Stimulated activated CD8-positive, alpha-beta memory T cell treated with anti-CD3 and anti-CD28 coated beads, Interleukin-4, amount 100 ng/mL, for 48 hours (primary cell): Measurements from ENCODE around the gene ATG5.

Experiments used
- DNase-seq: peaks from one replicate; pipeline ENCODE4 v3.0.0-alpha.2; 2020

The ATG5 gene

DNA sequence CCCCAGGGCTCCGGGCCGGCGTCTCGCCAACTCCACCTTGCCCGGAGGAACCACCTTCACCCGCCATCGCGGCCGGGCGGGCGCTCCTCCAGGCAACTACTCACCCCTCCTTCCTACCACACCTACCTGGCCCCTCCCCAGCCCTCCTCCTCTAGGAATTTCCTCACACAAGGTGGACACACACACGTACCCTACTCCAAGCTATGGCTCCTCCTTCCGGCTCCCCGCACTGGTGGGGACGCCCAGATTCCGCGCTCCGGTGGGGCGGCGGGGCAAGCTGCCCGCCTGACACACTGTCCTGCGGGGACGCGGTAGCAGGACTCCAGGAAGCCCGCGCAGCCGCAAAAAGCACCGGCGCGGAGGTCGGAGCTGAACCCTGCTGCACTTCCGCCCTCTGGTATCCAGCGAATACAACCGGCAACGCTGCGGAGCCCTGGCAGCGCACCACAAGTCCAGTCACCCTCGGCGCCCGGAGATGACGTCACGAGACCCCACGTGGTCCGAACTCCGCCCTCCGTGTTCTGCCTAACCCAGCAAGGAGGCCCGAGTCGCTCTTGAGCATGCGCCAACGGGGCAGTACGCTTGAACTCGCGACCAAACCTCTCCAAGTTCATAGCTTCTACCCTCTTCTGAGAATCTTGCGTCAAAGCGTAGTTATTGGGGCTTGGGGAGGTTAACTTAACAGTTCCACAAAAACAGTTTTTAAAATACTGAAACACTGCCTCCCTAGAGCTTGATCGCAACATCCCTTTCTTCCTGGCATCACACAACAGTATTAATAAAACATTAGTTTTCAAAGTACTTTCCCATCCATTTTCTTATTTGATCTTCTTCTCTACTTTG lies at the start of gene ATG5:
Gene ATG5 (minus strand): TSS at position 425 of the 843 bp plus-strand sequence. CDS start 9,552 bp downstream, outside the sequence.
- peak; percentile 100 for DNase-seq

DNA sequence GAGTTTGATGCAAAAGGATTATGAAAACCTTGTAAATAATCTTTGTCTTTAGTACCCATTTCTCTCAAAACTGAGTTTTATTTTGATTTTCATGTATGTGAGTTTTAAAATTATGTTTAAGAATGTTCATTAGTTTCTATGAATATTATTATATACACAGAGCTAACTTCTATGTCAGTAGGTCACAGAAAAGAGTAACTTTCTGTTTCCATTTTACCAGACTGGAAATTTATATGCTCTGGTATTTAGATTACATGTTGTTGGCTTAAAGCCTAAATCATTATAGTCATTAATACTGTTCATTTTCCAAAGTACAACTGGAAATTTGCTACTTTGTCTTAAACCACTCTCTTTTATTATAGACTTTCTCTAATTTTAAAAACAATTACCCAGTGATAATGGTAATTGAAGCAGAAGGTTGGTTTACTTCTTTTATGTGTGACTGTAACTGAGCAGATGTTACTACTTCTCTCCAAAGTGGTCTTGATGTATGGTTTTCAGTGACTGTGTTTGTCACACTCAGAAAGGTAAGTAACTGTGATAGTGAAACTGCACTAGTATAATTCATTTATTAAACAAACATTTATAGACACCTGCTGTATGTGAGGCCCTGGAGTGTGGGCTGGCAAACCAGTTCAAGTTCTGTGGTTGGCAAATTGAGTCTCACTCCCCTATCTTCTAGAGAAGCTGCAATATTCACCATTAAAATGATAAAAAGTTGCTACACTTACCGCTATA lies 48.1 kb upstream of the ATG5 start:
- DNase-seq, result no peak

DNA sequence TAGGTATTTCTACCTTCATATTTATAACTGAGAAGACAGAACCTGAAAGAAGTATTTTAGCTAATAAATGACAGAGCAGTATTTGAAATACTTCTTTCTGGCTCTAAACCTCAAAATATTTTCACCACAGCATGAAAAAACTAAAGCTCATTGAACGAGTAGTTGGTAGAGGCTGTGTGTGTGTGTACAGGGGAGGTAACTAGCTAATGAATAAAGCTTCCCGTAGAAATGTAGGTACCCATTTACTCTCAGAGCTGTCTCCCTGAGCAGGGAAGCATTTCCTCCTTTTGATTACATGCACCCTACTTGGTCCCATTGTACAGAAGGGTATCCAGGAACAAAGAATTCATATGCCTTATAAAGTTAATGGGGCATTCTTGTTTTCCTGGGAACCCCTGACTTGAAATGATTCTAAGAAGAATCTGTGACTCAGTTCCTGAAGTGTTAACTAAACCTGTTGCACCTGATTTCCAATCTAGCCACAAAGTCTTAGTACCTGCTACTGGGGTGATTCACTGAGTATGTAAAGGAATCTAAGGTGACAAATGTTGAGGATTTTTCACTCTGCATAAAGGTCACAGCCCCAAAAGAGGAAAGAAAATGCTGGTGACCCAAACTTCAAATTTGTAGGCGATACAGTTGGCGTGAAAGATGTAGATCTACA lies 47.4 kb upstream of the ATG5 start:
- DNase-seq, result no peak

DNA sequence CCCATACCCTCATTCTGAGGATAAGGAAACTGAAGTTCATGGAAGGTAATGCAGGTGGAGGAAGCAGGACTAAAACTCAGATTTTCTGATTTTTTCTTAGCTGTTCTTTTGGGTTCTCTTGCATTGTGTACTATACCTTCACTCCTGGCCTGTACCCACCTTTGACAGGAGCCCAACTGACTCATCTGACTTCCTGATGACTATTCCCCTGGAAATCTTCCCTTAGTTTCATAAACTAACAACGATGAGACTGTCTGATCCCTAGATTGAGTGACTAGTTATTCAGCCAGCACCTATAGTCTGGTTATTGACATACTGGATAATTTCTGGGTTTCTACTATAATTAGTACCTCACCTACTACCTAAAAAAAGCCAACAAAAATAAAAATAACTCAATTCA lies 45.1 kb upstream of the ATG5 start:
- DNase-seq, result no peak

DNA sequence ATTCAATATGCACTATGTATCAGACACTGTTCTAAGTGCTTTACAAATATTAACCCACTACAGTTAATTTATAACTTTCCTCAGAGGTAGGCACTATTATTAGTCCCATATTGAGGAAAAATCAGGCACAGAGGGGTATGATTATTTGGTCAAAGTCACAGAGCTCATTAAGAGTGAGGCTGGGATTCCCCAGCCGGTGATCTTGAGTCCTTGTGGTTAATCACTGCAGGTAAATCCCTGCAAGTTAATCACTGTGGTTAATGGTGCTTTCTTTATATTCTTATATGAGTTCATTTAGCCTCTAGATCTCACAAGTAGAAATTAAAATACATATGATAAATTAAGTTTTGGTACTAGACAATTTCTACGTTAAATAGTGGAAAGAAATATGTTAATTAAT lies 44.2 kb upstream of the ATG5 start:
- DNase-seq, result no peak

DNA sequence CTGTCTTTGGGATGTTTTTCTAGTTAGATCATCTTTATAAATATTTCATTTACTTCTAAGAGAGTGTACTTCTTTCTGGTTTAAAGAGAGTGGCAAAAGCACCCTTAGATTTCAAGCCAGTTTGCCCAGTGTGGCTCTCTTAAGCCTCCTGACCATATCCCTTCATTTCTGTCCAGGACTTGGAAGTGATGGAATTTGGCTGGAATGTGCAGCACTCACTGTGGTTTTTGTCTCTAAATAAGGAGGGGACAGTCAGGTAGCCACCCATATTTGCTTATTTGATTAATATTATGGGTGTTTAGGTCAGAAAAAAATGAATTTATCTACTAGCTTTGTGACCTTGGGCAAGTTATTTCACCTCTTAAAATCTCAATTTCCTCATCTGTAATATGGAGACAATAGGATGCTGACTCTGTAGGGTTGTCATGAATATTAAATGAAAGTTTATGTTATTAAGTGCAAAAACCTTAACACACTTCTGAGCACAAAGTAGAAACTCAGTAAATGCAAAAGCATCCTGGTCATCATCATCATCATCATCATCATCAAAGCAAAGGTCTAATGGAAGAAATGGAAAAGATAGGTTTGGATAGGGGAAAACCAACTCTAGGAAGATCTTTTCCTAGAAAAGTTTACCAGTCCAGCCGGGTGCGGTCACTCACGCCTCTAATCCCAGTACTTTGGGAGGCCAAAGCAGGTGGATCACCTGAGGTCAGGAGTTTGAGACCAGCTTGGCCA lies 38.0 kb upstream of the ATG5 start:
- DNase-seq, result no peak

DNA sequence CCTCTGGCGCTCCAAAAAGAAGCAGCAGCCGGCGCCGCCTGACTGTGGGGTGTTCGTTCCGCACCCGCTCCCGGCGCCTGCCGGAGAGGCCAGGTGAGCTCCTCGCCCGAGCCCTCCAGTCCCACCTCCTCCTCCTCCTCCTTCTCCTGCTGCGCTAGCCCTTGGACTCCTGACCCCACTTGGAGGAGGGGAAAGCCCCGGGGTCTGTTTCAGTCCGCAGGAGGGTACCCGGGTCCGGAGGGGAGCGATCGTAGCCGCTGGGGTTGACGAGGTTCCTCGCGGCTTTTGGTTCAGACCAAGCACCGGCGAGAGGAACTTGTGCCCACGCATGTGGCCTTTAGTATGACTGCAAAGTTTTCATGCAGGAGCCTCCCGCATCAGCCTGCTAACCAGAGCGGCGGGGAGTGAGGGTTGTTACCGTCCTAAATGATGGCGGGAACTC lies 35.5 kb upstream of the ATG5 start:
- DNase-seq, result peak; percentile 60

DNA sequence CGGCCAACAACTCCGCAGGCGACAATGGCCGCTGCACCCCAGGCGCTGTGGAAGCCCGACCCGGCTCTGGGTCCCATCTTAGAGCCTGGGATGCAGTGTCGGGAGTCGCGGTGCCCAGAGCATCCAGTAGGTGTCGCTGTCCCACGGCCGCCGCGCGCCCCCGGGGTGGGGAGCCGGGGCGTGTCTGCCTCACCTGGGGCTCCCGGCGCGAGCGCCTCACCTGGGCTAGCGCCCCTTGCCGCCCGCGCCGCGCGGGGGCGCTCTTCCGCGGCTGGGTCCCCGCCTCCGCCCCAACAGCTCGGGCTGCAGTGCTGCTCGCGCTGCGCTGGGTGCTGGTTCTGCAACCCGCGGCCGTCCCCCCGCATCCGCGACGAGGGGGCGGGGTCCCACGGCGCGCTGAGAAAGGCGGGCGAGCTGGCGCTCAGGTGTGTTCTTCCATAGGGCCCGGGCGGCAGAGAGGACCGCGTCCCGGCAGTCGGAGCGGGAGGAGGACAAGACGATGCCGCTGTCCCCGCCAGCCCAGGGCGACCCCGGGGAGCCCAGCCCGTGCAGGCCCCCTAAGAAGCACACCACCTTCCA lies 34.9 kb upstream of the ATG5 start, which contains the start of gene CRYBG1:
Gene CRYBG1 (plus strand): TSS at position 308 of the 579 bp plus-strand sequence. CDS start 192 bp downstream, at position 500.
- peak; percentile 87 for DNase-seq

DNA sequence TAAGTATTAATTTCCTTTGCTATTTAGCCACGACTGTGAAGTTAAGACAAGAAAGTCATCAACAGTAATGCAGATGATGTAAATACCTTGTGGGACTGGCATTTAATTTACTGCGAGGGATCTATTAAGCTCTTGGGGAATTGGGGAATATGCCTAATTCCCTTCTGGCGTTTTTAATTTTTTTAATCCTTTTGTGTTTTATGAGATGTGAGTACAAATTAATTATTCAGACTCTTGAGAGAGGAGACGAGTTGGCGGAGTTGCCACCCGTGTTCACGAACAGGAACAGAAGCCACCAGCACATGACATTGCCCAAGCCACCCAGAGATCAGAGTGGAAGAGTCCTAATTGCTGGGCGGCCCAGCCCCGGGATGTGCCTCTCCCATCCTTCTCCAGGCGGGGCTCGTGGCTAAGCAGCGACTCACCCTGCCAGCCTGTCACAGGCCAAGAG lies 34.4 kb upstream of the ATG5 start:
- DNase-seq, result no peak

DNA sequence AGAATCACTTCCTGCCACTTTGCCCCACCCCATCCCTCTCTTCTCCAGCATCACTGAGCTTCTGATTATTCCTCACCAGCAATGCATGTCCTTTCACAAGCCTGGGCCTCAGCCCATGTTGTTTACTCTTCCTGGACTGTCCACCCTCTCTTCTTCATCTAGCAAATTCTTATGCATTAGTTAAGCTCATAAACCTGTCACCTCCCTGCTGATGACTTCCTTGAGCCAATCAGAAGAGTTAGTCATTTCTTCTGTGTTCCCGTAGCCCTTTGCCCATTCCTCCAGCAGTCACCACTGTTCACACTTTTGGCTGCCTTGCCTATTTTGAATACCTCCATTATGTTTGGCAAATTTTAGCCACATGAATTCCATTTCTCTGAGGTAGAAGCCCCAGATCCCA lies 30.8 kb upstream of the ATG5 start:
- DNase-seq, result no peak

DNA sequence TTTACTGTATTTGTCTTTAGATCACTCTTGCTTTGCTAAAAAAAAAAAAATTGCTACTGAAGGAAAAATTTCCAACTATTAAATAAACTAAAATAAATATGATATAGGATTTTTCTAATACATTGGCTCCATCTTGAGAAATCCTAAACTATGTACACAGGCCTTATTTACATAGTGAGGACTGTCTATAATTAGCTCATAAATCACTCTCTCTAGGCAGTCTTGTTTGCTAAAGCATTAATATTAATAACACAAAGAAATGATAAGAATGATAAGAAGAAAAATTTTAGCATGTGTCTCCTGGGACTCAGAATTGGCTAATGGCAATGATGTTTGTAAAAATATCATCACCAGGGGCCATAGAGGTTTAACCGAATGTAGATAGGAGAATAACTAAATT lies 21.7 kb upstream of the ATG5 start:
- no peak for DNase-seq

DNA sequence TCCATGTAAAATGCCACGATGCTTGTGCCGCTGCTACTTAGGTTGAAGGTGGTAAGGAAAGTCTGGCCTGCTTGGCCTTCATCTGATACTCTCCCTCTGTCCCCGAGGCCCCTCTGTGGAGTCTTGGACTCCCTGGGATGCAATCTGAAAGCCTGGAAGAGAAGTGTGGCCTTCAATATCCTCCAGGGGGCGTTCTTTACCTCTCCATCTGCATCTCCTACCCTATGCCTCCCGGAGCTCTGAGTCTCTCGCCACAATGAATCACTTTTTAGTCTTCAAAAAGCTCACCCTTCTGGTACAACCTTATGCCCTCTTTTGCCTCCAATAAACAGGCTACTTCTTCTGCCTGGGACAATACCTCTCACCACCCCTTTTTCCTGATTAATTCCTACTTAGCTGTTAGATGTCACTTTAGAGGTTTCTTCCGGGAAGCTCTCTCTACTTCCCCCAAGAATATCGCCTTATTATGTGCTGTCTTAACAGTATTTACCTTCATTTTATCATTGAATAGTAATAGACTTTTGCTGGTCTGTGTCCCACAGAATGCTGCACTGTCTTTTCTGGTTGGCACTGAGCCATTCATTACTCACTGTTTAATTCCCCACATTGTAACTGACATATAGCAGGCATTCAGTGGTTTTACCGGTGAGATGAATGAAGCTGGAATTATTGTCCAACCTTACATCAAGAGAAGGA lies 13.9 kb upstream of the ATG5 start:
- peak; percentile 53 for DNase-seq

DNA sequence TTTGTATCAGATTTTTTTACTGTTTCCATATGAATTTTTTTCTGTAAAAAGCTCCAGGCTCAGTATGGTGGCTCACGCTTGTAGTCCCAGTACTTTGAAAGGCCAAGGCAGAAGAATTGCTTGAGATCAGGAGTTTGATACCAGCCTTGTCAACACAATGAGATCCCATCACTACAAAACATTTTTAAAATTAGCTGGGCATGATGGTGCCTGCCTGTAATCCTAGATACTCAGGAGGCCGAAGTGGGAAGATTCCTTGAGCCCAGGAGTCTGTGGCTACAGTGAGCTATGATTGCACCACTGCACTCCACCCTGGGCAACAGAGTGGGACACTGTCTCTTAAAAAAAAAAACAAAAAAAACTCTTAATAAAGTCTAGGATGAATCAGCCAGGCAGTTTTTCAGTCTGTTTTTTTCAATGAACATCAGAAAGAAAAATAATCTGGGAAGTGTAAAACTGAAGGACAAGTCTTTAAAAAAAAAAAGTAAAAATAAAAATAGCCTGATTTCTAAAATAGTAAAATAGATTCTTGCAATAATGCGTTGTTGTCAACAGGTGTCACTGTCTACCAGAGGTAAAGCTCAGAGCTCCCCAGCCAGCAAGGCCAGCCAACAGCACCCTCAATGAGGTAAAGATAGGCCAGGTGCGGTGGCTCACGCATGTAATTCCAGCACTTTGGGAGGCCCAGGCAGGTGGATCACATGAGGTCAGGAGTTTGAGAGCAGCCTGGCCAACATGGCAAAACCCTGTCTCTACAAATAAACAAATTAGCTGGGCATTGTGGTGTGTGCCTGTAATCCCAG lies 9.3 kb upstream of the ATG5 start:
- peak; percentile 58 for DNase-seq

DNA sequence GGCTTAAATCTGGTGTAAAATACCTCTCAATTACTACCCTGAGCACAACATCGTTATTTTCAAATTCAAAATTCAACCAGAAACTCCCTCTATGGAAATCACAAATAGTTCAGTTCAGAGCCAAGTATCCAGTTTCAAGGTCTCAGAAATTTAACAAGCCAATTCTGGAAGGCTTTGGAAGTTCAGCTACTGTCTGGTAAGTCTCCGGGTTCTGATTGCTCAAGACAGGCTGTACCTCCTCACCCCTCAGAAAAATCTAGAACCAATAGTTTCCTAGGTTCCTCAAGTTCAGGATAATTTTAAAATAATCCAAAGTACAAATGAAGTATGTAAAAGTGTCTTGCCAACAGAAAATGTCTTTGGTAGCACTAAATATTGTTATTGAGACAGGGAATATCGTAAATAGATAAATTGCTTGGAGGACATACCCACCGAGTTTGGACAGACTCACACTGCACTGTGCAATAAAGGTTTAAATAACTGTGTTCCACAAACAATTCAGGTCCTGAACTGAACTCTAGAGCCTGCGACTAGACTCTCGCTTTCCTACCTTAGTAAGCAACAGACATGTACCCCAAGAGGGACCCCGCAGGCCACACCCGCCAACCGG lies 729 bp downstream of the ATG5 start:
- DNase-seq, result no peak

DNA sequence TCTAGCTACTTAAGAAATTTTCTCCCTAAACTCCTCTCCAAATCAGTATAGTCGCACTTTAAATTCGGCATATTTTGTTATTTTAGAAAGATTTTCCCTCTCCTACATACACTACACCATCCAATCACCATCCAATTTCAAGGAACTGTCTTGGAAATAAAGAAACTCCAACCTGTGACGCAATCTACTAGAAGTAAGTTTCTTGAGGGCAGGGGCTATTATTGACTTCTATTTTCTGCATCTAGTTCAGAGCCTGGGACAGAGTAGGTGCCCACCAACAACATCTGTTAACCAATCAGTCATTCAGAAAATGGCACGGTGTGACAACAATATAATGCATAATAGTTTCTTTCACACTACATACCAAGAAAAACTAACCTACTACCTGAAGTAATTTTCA lies 3.6 kb downstream of the ATG5 start:
- DNase-seq, result no peak

DNA sequence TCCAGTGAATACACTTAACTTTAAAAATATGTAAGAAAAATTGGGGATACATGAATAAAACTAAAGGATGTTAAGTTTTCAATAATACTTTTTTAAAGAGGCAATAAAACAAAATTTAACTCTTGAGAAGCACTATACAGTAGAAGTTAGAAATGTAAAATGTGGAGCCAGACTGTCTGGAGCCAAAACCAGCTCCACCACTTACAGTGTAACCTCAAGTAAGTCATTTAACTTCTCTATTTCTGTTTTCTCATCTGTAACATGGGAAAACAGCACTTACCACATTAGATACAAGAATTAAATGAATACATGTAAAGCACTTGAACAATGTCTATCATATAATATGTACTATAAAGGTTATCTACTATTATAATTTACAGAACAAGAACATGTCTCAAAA lies 6.7 kb downstream of the ATG5 start:
- no peak for DNase-seq

DNA sequence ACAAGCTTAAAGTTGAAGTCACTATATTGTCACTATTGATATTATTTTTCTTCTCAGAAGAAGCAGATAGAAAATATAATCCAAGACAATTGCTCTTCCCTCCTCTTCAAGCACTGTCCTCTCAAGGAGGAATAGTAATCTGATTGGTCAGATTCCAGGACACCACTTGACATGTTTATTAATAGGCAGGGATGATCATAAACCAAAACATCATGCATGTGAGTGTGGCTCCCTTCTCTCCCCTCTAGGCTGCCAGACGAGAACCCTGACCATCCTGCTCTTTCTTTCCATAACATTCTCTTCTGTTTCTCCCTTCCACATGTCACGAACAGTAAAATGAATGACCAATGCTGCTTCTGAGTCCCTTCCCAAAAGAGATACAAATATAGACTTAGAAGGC lies 7.5 kb downstream of the ATG5 start:
- no peak for DNase-seq

DNA sequence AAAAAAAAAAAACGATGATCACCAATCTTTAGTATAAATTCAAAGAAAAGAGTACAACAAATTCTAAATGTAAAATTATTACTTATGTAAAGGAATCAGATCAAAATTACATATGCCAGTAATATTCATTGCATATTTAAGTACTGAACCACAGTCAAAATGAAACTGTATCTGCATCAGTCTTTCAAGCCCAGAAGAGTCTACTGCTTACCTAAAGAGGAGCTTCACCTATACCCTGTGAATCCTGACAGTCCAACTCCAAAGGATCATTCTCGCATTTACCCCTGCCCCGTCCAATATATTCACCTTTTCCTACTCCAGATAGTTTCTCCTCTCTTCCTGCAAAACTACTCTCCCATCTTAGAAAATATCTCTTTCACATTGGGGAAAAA lies 9.2 kb downstream of the ATG5 start:
- no peak for DNase-seq

DNA sequence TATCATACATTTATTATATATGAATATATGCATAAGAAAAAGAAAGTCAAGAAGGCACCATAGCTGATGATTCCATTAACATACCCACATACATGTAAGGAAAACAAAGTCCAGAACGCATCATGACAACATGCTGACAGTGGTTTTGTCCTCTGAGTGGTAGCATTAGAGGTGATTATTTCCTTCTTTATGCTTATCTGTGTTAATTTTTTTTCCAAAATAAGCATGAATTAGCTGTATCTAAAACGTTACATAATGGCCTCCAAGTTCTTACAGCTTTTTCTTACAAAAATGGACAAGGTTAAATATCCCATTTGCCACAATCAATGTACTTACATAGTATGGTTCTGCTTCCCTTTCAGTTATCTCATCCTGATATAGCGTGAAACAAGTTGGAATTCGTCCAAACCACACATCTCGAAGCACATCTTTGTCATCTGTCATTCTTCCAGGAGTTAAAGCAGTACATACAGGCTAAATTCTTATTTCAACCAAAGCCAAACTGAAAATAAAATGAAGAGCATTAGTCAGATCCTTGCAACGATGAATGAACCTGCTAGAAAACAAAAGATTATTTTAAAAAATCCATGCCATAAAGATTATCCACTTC lies 9.7 kb downstream of the ATG5 start:
- no peak for DNase-seq
